GM12872 (cell line): Measurements from ENCODE around the gene ZMYM3.

Experiments
- TF ChIP-seq, protein P1 (sequence below): IDR thresholded peaks from 3 replicates; pipeline ENCODE4 v1.5.1; 2011; ENCODE audit warnings: low read depth, mild to moderate bottlenecking, low read length, moderate library complexity; ENCODE audit not compliant: insufficient read depth

The ZMYM3 gene

DNA sequence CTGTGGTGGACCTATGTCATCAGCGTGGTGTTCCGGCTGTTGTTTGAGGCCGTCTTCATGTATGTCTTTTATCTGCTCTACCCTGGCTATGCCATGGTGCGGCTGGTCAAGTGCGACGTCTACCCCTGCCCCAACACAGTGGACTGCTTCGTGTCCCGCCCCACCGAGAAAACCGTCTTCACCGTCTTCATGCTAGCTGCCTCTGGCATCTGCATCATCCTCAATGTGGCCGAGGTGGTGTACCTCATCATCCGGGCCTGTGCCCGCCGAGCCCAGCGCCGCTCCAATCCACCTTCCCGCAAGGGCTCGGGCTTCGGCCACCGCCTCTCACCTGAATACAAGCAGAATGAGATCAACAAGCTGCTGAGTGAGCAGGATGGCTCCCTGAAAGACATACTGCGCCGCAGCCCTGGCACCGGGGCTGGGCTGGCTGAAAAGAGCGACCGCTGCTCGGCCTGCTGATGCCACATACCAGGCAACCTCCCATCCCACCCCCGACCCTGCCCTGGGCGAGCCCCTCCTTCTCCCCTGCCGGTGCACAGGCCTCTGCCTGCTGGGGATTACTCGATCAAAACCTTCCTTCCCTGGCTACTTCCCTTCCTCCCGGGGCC is 29.7 kb downstream of the ZMYM3 start:
- TF ChIP-seq, protein P1, sequence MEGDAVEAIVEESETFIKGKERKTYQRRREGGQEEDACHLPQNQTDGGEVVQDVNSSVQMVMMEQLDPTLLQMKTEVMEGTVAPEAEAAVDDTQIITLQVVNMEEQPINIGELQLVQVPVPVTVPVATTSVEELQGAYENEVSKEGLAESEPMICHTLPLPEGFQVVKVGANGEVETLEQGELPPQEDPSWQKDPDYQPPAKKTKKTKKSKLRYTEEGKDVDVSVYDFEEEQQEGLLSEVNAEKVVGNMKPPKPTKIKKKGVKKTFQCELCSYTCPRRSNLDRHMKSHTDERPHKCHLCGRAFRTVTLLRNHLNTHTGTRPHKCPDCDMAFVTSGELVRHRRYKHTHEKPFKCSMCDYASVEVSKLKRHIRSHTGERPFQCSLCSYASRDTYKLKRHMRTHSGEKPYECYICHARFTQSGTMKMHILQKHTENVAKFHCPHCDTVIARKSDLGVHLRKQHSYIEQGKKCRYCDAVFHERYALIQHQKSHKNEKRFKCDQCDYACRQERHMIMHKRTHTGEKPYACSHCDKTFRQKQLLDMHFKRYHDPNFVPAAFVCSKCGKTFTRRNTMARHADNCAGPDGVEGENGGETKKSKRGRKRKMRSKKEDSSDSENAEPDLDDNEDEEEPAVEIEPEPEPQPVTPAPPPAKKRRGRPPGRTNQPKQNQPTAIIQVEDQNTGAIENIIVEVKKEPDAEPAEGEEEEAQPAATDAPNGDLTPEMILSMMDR, result no peak

DNA sequence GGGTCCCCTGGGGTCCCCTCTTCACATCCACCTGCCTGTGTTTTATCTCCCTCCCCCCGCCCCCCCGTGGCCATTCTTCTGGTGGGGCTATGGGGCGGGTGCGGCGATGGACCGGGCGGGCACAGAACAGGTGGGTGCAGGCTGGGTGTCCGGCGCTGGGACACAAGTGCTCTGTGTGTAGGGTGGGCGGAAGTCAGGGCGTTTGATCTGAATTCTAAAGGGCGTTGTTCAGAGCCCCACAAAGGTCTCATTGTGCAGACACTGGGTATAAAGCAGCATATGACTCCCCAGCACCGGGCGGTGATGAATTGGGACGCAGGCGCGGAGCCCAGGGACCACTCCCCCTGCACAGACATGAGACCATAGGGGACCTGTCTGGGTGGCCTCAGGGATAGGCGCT is 31.0 kb downstream of the ZMYM3 start, which contains the start of gene GJB1:
GJB1 (plus strand) TSS at position 296 of the 400 bp plus-strand sequence. CDS start 484 bp downstream, outside the sequence.
- TF ChIP-seq, protein P1, result no peak

DNA sequence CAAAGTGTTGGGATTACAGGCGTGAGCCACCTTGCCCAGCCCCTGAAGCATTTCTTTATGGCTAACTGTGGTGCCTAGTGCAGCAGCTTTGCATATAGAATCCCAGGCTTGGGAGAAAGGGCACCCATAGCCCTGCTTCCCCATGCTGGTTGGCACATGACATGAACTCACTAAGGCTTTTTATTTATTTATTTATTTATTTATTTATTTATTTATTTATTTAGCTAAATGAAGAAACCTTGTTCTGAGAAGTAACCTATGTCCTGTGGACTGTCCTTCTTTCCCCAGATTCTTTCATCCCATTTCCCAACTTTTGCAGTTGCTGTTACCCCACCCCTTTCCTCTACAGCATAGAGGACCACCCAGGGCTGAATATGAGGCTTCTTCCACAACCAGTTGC is 32.8 kb downstream of the ZMYM3 start:
- TF ChIP-seq, protein P1, result no peak

DNA sequence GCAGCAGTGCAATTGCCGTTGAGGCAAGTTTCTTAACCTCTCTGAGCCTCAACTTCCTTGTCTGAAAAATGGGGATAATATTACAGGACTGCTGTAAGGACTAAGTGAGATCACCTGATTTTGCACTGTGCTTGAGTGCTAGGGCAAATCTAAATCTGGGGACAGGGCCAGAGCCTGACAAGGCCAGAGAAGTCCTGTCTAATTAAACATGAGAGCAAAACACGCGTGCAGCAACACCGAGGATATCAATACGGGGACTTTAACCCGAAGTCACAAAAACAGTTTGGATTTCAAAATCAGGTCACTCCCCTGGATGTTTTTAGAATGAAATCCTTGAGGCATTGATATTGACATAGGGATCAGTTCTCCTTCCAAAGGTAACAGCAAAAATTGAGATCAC is 36.6 kb downstream of the ZMYM3 start:
- TF ChIP-seq, protein P1, result no peak

DNA sequence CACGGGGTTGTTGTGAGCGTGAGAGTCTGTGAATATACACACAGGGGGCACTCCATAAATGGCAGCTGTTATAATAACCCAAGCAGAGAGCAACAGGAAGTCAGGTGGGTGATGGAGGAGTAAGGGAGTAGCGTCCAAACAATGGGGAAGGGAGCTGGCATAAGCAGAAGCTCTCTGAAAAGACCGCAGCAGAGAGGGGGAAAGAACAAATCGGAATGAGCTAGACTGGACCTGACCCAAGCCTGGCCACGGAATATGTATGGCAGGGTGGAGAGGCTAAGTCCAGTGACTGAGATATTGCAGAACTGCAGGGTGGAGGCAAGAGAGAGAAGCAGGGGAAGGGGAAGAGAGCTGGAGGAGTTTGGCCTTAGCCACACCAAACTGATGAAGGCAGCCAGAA is 37.5 kb downstream of the ZMYM3 start:
- TF ChIP-seq, protein P1, result no peak

DNA sequence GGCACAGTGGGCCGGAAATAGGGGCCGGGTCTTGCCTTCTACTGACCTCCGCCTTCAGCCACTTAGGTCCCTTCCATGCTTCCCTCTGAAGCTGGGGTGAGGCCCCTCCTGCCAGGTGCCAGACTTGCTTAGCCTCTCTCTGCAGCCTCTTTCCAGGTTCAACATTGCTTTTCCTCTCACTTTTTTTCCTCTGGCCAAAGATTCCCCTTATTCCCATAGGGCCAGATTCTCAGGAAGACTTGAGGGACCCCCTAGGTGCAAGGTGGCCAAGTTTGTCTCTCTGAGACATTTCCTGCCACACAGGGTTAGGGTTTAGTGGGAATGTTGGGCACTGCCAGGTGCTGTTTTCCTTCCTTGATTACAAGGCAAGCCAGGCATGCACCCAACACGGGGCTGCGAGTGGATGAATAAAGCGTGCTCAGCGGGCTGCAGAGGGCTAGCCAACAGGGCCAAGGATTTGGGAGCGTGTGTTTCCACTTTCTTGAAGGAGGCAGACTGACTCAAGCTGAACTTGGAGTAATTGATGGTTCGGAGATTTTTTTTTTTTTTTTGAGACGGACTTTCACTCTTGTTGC is 38.5 kb downstream of the ZMYM3 start:
- TF ChIP-seq, protein P1, result no peak

DNA sequence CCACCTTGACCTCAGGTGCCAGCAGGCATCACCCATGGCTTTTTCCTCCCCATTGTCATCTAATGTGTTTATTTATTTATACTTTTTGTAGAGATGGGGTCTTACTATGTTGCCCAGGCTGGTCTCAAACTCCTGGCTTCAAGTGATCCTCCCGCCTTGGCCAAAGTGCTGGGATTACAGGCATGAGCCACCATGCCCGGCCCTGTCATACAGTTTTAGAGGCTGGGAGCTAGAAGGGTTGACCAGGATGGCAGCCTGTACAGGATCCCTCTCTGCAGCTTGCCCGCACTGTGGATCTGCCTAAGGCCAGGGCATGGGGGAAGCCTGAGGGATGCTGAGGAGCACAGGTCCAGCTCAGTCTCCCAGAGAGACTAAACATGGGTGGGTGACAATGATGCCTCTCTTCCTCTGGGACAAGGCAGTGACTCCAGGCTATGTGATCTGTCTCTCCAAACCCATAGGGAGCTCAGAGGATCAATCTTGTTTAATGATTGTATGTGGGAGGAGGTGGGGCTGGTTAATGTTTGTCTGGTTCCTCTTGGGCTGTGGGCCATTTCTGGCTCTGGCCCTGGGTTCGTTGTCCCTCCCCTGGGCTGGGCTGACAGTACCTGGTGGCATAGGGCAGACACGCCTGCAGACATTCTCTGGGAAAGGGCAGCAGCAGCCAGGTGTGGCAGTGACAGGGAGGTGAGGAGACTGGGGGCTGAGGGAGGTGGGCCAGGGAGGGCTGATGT is 39.2 kb downstream of the ZMYM3 start:
- TF ChIP-seq, protein P1, result no peak
